Effector CD8-positive, alpha-beta T cell (primary cell): ENCODE measurements around the gene PDE11A.

ENCODE experiments used
- DNase-seq: peaks from one replicate; lab custom pipeline; 2025; lab: John Stamatoyannopoulos, UW

The PDE11A gene

DNA sequence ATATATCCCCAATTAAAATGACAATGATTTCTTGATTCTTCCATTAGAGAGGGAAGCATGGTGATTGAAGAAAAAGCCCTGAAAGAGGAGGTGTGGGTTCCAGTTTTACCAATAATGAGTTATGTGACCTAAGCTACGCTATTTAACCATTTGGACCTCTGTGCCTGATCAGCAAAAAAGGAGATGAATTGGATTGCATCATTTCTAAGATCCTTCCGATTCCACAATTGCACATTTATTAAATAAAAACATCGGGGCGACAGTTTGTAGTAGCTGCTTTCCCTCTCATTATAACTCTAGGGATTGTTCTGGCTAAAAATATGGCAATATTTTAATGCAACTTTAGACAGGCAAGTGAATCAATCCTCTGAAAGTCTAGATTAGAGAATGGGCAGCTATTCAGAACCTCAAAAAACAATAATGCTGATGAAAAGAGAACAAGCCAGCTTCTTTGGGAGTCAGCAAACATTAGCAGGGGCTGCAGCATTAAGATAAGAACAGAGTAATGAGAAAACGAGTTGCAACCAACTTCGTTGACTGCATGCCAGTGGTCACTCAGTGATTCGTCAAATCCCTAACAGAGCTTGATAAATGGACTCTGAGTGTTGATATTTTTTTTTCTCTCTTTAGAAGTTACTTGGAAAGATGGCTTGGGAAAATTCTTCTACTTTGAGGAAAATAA lies 378.8 kb downstream of the PDE11A start:
- DNase-seq = no peak

DNA sequence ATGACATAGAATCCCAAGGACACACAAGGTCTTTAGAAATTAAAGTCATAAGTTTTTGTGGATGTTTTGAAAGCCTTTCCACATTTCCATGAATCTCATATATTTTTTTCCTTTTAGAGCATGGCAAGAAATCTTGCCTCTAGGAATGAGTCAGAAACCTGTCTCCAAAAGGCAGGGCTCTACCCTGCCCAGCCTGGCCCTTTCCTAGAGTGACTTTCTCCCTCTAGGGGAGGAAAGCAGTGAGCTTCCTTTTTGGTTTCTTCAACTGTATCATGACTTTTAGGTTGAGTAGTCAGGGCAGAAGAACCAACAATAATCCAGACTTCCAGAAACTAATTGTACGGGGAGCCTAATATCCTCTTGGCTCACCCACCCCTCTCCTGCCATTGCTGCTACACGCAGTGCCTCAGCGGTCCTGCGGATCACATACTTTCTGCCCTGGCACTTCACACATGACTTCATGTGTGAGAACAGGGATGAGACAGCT lies 379.8 kb downstream of the PDE11A start:
- no peak for DNase-seq

DNA sequence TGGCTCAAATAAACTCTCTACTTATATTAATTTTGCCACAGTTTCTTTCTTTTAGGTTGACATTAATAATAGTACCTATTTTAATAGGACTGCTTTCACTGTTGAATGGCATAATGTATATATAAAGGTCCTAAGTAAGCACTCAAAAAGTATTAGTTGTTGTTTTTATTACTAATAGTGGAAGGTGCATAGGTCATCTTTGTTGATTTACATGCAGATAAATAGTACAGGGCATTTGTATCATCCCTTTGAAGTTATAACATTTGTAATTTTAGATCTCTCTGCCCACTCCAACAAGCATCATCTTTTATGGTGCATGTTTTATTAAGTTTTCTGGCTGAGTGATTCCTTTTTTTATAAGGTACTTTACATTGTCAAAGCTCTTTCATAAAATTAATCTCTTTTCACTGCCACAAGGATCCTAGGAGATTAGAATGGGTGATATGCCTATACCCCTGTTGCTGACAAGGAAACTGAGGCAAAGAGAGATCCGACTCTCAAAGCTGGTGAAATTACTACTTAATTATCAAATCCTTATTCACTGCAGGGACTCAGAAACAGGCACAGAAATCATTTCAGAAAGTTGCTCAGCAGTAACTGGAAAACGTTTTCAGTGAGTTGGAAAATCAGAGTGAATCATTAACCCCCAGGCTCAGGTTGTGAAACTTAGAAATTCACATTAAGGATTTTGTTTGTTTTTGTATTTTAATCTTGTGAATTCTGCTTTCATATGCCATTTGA lies 380.4 kb downstream of the PDE11A start:
- no peak for DNase-seq

DNA sequence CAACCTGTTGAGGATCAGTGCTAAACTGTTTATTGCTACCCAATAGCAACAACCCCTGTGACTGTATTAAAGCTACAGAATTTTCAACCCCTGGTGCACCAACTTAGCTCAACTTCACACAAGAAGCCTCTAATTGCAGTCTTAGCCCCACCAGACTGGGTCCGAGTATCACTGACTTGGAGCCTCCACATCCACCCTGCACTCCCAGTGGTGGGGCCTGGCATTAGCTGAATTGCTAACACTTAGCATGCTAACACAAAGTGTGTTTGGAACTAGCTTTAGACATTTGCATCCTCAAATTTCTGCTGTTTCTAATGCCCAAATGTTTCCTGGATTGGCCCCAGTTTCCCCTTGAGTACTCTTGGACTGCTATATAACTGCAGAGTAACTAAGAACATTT lies 381.4 kb downstream of the PDE11A start:
- DNase-seq = no peak

DNA sequence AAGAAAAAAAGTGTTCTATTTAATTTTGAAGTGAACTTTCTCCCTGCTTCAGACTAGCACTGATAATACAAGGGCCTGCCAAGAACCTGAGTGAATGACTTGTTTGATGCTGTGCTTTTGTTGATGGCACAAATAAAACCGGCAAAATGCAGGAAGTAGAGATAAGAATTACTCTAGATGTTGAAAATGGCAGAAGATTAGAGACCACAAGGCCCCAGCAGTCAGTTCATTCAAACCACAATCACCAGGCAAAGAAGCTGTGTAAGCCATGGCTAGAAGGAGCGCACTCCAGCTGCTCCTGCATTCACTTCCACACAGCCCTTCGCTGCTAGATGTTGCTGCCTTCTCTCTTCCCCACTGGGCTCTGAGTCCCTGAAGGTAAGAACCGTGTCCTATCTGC lies 383.0 kb downstream of the PDE11A start:
- DNase-seq = no peak

DNA sequence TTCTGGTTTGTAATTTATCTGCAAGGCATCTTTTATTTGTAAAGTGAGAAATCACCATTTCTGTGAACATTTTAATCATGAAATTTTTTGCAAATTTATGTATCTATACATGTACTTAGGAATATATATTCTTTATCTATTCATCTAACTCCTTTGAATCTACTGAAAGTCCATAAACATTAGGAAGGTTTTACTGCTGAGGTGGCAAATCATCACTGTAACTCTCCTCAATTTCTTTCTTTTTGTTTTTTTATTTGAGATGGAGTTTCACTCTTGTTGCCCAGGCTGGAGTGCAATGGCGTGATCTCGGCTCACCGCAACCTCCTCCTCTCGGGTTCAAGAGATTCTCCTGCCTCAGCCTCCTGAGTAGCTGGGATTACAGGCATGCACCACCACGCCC lies 383.7 kb downstream of the PDE11A start:
- DNase-seq = no peak

DNA sequence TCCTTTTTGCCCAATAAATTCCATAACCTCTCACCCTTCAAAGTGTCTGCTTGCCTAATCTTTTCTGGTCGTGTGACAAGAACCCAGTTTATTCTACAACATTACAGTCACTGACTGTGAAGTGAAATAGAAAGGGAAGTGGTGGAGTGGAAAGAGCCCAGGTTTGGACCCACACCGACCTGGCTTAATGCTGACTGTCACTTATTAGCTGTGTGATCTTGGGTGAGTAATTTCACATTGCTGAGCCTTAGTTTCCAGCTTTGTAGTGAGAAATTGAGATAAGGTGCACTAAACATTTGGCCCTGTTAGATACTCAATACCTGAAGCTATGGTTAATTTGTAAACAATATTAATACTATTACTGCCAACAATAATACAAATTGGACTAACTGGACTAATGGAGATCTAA lies 388.9 kb downstream of the PDE11A start:
- no peak for DNase-seq

DNA sequence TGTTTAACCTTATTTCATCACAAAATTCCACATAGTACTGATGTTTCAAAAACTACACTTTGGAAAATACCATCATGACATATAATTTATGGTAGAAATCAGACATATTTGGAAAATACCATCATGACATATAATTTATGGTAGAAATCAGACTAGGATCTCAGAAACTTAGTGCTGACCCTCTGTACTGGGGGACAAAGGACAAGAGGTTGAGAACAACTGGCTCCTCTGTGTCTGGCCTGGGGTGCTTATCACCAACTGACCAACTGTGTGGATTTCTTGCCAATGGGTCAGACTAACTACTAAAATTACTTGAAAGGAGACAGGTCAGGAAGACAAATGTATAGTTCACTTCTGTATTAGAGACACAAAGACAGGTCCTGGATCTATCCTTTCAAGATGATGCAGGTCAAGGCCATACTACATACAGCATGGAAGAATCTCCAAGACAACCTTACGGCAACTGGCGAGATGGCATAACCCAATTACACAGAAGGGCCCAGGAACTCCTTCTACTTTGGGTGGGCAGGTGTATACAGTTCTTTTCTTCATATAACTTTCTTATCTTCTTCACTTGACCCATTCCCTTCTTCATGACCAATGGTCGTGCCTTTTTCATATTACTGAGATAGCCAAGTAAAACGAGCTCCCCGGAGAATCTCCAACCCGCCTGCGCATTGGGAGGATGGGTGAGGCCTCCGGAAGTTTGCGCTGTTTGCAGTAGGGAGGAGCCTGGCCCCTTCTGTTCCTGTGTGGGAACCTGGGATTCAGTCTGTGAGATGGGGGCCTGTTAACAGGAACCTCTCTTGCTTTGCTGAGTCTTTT lies 389.5 kb downstream of the PDE11A start:
- no peak for DNase-seq

DNA sequence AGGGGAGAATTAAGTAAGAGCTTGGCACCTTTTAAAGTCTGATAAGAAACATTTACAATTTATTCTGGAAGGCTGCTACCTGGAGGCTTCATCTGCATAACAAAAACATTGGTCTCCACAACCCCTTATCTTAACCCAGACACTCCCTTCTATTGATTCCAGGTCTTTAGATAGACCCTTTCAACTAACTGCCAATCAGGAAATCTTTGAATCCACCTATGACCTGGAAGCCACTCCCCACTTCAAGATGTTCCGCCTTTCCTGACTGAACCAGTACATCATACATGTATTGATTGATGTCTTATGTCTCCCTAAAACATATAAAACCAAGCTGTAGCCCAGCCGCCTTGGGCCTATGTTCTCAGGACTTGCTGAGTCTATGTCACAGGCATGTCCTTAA lies 390.6 kb downstream of the PDE11A start:
- DNase-seq = no peak

DNA sequence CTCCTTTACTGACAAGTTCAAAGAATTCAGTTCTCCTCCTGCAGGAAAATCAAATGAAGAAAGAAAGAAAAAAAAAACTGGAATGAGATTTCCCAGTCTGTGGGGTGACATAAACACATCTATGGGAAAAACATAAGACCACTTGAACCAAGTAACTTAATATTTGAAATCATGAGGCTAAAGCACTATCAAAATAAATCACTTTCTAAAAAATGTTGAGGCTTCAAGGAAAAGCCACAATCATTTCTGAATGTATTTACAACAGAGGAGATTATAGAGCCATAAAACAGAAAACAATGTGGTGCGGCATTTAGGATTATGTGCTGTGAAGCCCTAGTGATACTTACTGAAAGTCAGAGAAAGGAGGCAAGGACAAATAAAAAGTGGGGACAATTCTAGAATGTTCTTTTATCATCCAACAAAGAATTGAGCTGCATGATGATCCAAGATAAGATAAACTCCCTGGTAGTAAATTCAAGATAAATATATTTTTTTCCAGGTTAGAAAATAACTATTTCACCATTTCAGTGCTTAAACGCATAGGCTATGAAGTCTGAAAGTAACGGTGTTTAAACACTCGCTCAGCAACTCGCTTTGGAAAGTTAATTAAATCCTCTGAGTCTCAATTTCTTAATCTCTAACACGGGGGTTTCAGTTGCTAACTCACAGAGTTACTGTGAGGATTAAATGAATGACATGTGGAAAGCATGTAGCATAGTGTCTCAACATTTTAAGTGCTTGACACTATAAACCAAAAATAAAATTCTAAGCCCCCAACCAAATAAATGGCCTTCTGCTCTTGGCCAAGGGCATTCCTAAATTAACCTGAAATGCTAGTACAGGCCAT lies 391.5 kb downstream of the PDE11A start:
- DNase-seq = no peak

DNA sequence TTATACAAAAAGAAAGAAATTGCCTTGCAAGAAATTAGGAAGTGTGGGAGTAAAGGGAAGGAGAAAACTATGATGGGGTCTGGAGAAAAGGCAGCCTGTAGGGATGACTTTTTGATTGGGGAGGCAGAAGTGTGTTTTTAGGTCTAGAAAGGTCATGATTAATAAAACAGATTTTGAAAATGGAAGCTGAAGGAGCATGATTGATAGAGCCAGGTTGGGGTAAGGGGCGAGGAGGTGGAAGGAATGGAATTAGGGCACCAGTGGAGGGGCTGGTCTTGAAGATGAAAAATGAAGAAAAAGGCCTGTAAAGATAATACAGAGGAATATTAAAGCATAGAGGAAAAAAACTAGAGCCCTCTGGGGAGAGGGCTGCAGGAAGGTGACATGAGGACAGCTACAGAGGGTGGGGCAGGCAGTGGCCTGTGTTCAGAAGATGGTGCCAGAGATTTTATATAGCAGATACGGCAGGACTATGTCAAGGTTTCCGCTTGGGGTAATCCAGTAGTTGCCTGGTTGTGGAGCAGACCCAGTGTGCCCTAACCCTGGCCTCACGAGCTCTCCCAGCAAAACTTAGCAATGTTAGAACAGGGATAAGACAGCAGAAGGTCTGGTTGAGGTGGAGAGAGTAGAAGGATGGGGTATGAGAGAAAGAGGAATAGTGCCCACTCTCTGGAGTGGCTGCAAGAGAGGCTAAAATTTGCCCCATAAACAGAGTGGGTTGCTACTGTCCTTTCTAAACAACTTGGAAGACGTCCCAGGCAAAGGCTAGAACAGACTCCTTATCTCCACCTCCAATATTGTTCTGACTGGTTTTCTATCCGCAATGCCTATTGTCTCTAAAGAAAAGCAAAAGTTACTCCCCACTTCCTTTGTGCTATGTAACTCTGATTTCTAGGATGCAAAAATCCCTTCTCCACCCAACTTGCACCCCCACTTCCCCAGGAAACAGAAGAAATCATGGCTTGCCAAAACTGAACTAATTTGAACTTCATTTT lies 392.7 kb downstream of the PDE11A start:
- no peak for DNase-seq

DNA sequence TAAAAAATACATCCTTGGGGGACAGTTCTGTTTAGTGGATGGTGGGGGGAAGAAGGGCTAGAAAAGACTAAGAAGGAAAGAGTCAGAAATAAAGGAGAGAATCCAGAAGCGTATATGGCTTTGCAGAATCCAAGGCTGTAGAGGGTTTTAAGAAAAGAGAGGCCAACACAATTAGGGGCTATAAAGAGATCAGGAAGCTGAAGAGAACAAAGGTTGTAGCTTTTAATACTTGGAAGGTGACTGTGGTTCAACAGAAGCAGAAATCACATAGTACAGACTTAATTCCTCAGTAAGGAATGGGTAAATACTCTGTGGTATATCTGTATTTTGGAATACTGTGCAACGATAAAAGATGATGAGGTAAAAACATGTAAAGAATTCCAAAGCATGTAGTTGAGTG lies 393.6 kb downstream of the PDE11A start:
- no peak for DNase-seq

DNA sequence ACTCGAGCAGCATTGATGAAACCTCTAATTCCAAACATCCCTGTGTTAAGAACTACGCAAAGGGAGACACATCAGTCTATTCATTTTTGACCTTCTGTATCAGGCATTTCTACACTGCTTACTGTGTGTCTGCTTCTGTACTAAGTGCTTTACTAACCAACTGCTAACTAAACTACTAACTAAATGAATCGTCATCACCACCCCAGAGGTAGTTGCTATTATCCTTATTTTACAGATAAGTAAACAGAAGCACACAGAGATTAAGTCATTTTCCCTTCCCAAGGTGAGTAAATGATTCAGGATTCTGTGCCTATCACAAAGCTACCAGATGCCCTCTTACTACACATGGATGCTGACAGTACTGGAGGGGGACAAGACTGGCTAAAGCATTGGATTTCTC lies 395.9 kb downstream of the PDE11A start:
- DNase-seq = no peak

DNA sequence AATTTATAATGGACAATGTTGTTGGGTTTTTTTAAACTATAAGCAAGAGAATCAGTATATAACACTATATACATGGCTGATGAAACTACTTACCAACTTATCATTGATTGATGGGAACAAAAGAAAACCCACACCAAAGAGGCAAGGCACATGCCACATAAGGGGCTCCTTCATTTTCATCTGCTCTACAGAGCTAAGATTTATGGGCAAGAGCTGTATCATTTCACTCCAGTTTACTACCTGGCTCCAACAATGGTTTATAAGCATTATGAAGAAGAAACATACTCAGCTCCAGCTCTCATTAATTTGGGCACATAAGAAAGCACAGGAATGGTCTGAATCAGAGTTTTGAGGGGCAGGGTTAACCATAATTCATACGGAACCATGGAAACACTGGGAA lies 396.8 kb downstream of the PDE11A start:
- DNase-seq = no peak

DNA sequence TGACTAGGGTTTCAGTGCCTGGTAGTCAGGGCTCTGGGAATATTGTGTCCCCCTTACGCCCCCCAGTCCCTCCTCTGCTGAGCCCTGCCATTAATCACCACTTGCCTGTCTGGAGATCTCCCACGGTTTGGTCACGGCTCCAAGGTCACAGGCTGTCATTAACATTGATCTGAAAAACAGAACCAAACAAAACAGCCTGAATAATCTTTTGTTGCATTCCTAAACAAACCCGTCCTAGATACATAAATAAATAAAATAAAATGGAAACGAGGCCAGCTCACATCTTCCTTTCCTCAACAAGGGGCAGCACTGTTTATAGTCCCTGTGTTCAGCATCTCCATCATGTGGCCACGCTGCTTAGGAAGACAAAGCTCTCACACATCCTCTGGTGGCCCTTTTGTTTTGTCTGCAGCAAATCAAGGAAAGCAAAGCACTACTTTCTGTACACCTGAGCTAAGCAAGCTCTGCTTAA lies 397.2 kb downstream of the PDE11A start:
- DNase-seq = no peak

DNA sequence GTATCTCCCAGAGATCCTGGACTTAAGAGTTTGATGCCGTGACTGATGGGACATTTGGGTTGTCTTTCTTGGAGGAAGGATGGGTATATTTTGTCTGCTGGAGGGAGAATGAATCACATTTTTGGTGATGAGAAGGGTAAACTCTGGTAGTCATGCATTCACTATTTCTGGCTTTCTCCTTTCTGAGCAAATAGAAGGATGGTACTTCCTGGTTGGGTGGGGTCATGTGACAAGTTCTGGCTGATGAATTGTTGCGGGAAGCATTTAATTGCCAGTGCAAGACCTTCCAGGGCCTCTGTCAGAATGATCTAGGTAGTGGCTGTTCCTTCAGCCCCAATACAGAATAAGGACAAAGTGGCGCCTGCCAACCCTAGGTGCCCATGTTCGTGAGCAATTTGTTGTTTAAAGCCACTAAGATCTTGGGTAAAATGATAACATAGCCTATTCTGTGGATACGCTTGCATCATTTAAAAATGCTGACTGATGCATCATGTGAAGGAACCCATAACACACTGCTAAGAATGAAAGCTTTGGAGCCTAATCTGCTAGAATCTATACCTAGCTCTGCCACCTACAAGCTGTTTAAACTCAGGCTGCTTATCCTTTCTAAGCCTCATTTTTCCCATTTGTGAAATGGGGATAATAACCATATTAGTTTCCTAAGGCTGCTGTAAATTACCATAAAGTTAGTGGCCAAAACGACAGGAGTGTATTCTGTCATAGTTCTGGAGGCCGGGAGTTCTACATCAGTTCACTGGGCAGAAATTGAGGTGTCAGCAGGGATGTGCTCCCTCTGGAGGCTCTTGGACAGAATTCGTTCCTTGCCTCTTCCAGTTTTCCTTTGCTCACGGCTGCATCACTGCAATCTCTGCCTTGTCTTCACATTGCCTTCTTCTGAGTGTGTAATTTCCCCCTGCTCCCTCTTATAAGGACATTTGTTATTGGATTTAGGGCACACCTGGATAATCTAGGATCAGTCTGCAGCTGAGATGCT lies 398.7 kb downstream of the PDE11A start:
- DNase-seq = no peak

DNA sequence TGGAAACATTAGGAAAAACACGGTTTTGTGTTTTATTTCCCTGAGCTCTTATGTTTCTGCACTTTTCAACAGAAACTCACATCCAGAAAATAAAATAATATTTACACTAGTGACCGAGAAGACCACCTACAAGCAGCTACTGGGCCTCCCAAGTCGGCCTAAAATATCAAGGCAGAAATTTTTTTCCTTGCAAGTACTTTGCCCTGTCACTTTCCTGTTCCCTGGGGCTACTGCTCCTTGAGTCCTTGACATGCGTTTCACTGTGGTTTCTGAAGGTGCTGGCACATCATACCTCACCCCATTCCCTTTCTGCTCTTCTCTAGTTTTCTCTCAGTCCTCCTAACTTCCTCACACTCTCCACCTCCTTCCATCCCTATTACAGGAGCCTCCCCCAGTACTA lies 400.9 kb downstream of the PDE11A start:
- DNase-seq = no peak

DNA sequence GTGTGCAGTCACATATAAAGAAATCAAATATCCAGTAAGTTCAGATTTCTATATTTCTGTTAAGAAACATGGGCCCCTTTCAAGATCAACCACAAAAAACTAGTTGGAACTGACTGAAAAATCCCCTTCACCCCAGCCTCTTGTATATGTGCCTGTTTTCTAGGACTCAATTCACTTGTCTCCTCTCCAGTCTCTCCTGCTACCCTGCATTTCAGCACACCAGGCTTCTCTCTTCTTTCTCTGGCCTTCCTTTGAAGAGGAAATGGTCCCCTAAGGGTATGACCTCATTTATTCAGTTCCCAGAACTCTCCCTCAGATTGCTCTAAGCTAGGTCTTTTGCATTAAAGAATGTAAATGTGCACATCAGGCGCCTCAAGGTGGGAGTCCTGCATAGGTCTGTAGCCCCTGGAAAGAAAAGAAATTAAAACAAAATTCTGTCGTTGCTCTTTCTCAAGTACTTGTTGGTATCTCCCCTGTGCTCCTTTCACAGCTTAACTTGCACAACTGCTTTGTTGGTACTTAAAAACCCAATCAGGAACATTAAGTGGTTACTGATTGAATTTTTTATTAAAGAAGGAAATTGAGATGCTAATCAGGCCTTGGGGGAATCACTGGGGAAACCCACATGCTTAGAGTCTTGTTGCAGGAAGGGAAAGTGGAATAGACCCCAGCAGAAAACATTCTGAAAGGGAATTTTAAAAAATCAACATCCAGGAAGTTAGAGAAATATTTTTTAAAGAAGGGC lies 401.6 kb downstream of the PDE11A start:
- DNase-seq = no peak
